ENCODE data around the gene PPP3CB. TPM values are rescaled to one million over a fixed set of nuclear protein-coding genes. Genes with fewer than 3 reads are reported as not detected.

The PPP3CB gene
- polyA plus RNA-seq, 3 donors = 4.8 to 18.9 (median 6.5) TPM

DNA sequence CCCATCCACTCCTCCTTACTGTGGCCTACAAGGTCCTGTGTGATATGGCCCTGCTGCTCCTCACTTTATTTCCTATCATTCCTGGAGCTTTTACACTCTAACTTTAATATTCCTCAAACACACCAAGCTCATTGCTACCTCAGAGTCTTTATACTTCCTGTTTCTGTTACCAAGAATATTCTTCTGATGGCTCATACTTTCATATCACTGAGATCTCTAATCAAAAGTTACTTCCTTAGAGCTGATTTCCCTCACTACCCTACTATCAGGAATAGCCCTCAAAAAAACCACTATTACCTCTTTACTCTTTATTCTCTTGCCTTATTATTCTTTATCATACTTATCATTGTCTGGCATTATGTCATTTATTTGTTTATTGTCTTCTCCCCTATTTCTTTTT lies 5.8 kb upstream of the PPP3CB start:
- peaks cover 0 to 1% (median 0%) of the 10 kb centered on the region in 3 donors for H3K27me3 Mint-ChIP-seq (ENCODE audit: low read depth in 3 of 3)
- Histone ChIP-seq H3K4me3 (replicated peaks in 1 of 3; ENCODE audit: low read depth in 2 of 3, low read length in 3 of 3) (no peak overlapping the region), H2AFZ (ENCODE audit: insufficient read depth, low read depth, low read length, poor library complexity, severe bottlenecking) (no peak overlapping the region), H3K27me3 (ENCODE audit: control insufficient read depth in 2 of 2, insufficient read depth in 2 of 2, low read length in 2 of 2) (no peaks in the 10 kb centered on the region), H3K36me3 (replicated peaks in 1 of 2; ENCODE audit: control insufficient read depth in 1 of 2, insufficient read depth in 2 of 2, low read length in 2 of 2) (peaks cover 10 to 29% of the 10 kb centered on the region in 2 donors), H3K79me2 (ENCODE audit: insufficient read depth, low read length) (peaks cover 3% of the 10 kb centered on the region), H3K27ac (ENCODE audit: low read depth in 1 of 2, low read length in 2 of 2) (peak overlapping the region in 1 of 2 donors; percentile 6), H3K9ac (ENCODE audit: insufficient read depth, low read length, poor library complexity, severe bottlenecking) (no peak overlapping the region), H3K9me3 (replicated peaks in 1 of 2; ENCODE audit: control insufficient read depth in 1 of 2, insufficient read depth in 1 of 2, low read length in 2 of 2) (no peaks in the 10 kb centered on the region), H4K20me1 (ENCODE audit: insufficient read depth, low read length) (no peaks in the 10 kb centered on the region), H3K4me1 (ENCODE audit: control insufficient read depth in 1 of 2, insufficient read depth in 2 of 2, low read length in 2 of 2) (peaks cover 20 to 22% of the 10 kb centered on the region in 2 donors), H3K4me2 (replicated peaks; ENCODE audit: extremely low read depth, low read length, poor library complexity, severe bottlenecking) (no peak overlapping the region)
- DNase-seq = peak in 2 of 3 donors; percentile 16 to 29
- intact Hi-C loops (cut with micrococcal nuclease) = no loop called here
- H3K27ac Mint-ChIP-seq = peak overlapping the region; percentile 3 to 88 (median 55)
- H3K9me3 Mint-ChIP-seq = no peaks in the 10 kb centered on the region
- H3K4me1 Mint-ChIP-seq = peaks cover 24% of the 10 kb centered on the region
- H3K4me3 Mint-ChIP-seq = peak overlapping the region in 1 of 2 donors; percentile 32
- TF ChIP-seq, protein P1, sequence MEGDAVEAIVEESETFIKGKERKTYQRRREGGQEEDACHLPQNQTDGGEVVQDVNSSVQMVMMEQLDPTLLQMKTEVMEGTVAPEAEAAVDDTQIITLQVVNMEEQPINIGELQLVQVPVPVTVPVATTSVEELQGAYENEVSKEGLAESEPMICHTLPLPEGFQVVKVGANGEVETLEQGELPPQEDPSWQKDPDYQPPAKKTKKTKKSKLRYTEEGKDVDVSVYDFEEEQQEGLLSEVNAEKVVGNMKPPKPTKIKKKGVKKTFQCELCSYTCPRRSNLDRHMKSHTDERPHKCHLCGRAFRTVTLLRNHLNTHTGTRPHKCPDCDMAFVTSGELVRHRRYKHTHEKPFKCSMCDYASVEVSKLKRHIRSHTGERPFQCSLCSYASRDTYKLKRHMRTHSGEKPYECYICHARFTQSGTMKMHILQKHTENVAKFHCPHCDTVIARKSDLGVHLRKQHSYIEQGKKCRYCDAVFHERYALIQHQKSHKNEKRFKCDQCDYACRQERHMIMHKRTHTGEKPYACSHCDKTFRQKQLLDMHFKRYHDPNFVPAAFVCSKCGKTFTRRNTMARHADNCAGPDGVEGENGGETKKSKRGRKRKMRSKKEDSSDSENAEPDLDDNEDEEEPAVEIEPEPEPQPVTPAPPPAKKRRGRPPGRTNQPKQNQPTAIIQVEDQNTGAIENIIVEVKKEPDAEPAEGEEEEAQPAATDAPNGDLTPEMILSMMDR (IDR thresholded peaks at IDR 0.05) = no peak
- peaks cover 26 to 29% of the 10 kb centered on the region in 2 donors for H3K36me3 Mint-ChIP-seq

DNA sequence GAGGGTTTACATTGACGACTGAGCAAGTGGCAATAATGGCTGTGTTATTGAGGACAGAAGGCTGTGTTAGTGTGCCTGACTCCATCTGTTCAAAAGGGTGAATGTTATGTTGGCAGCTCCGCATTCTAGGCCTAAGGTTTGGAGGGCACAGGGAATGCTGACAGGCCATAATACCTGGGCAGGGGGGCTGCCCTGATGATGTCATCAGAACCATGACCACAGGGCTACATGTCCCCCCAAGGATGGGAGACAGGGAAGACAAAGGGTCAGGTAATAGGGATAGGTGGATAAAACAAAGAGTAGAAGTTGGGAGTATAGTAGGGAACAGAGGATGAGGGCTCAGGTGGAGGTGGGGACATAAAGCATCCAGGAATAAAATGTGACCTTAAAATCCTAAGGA lies 1.8 kb upstream of the PPP3CB start:
- no peak overlapping the region for H3K4me3 Mint-ChIP-seq
- intact Hi-C loops (cut with micrococcal nuclease) = no loop called here

More for the DNA sequence above, 1.8 kb upstream of the PPP3CB start:
- 100% methylated on average over 1 of the region's 2 CpGs for WGBS (ENCODE audit: insufficient coverage)
- Histone ChIP-seq H2AFZ (ENCODE audit: insufficient read depth, low read depth, low read length, poor library complexity, severe bottlenecking) (no peak overlapping the region), H3K27me3 (ENCODE audit: control insufficient read depth in 2 of 2, insufficient read depth in 2 of 2, low read length in 2 of 2) (no peaks in the 10 kb centered on the region), H3K79me2 (ENCODE audit: insufficient read depth, low read length) (peaks cover 33% of the 10 kb centered on the region), H3K4me2 (replicated peaks; ENCODE audit: extremely low read depth, low read length, poor library complexity, severe bottlenecking) (no peak overlapping the region), H3K4me1 (ENCODE audit: control insufficient read depth in 1 of 2, insufficient read depth in 2 of 2, low read length in 2 of 2) (peaks cover 41 to 52% of the 10 kb centered on the region in 2 donors), H3K36me3 (replicated peaks in 1 of 2; ENCODE audit: control insufficient read depth in 1 of 2, insufficient read depth in 2 of 2, low read length in 2 of 2) (peaks cover 0 to 2% of the 10 kb centered on the region in 2 donors), H3K27ac (ENCODE audit: low read depth in 1 of 2, low read length in 2 of 2) (no peak overlapping the region), H3K9me3 (replicated peaks in 1 of 2; ENCODE audit: control insufficient read depth in 1 of 2, insufficient read depth in 1 of 2, low read length in 2 of 2) (no peaks in the 10 kb centered on the region), H4K20me1 (ENCODE audit: insufficient read depth, low read length) (peaks cover 10% of the 10 kb centered on the region), H3K9ac (ENCODE audit: insufficient read depth, low read length, poor library complexity, severe bottlenecking) (no peak overlapping the region), H3K4me3 (replicated peaks in 1 of 3; ENCODE audit: low read depth in 2 of 3, low read length in 3 of 3) (no peak overlapping the region)
- peaks cover 0 to 1% (median 0%) of the 10 kb centered on the region in 3 donors for H3K27me3 Mint-ChIP-seq (ENCODE audit: low read depth in 3 of 3)
- H3K9me3 Mint-ChIP-seq = no peaks in the 10 kb centered on the region
- H3K27ac Mint-ChIP-seq = no peak overlapping the region
- H3K4me1 Mint-ChIP-seq = peaks cover 53% of the 10 kb centered on the region
- TF ChIP-seq, protein P1 (IDR thresholded peaks at IDR 0.05) = no peak
- no peak for DNase-seq
- H3K36me3 Mint-ChIP-seq = peaks cover 2 to 3% of the 10 kb centered on the region in 2 donors

Data from CD14-positive monocyte (primary cell).